Fibroblast of pulmonary artery (primary cell): ENCODE measurements around the gene TOGARAM2.
"Not testable (repeated sequence)": the region's sequence is repeated elsewhere in the genome, so short reads cannot be mapped to it uniquely, and the experiment has no call there.

Source experiments
- DNase-seq: peaks from one replicate; pipeline ENCODE4 v3.0.0-alpha.2; 2010; ENCODE audit warnings: low read depth
- H3K4me3 ChIP-seq: replicated peaks from 2 replicates; pipeline ENCODE4 v1.5.1; 2011; ENCODE audit warnings: low read depth, mild to moderate bottlenecking, control low read depth, low read length, moderate library complexity
- TF ChIP-seq, protein P1 (sequence below): IDR thresholded peaks from 2 replicates; pipeline ENCODE4 v1.5.1; 2011; ENCODE audit warnings: mild to moderate bottlenecking, control low read depth, low read length, inconsistent platforms; ENCODE audit errors: missing control alignments

The TOGARAM2 gene

DNA sequence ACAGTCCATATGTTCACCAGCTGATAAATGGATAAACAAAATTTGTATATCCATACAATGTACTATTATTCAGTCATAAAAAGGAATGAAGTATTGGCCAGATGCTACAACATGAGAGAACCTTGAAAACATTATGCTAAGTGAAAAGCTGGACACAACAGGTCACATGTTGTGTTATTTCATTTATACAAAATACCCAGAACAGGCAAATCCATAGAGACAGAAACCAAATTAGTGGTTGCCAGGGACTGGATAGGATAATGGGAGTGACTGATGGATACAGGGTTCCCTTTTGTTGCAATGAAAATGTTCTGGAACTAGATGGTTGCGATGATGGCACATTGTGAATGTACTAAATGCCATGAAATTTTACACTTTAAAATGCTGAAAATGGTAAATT is 103.5 kb downstream of the TOGARAM2 start:
- no peak for DNase-seq
- H3K4me3 ChIP-seq: no peak overlapping the region
- TF ChIP-seq, protein P1, sequence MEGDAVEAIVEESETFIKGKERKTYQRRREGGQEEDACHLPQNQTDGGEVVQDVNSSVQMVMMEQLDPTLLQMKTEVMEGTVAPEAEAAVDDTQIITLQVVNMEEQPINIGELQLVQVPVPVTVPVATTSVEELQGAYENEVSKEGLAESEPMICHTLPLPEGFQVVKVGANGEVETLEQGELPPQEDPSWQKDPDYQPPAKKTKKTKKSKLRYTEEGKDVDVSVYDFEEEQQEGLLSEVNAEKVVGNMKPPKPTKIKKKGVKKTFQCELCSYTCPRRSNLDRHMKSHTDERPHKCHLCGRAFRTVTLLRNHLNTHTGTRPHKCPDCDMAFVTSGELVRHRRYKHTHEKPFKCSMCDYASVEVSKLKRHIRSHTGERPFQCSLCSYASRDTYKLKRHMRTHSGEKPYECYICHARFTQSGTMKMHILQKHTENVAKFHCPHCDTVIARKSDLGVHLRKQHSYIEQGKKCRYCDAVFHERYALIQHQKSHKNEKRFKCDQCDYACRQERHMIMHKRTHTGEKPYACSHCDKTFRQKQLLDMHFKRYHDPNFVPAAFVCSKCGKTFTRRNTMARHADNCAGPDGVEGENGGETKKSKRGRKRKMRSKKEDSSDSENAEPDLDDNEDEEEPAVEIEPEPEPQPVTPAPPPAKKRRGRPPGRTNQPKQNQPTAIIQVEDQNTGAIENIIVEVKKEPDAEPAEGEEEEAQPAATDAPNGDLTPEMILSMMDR: no peak

DNA sequence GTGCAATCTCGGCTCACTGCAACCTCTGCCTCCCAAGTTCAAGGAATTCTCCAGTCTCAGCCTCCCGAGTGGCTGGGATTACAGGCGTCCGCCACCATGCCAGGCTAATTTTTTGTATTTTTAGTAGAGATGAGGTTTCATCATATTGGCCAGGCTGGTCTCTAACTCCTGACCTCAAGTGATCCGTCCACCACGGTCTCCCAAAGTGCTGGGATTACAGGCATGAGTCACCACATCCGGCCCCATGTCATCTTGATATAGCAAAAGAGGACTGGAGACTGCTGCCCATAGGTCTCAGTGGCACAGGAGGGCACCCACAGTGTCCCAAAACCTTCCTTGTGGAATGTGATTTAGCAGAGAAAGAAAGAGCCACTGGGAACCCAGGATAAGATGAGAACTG is 109.2 kb downstream of the TOGARAM2 start:
- DNase-seq, H3K4me3 ChIP-seq: not testable (repeated sequence)

DNA sequence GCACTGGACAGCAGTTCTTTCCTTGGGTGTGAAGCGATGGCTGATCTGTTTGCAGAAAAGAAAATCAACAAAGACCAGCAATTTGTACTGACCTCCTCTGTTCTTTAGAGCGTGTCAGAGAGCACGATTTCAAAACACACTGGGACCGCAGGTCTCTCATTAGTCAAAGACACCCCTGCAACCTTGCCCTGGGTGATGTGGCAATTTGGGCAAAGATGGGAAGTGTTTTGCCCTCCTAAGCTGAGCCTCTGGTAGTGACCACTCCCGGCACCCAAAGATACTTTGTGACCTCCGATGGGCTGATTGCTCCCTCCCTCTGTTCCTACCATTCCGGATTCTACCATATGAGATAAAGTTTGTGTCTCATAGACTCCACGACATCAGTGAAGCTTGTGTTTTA is 115.9 kb downstream of the TOGARAM2 start:
- no peak overlapping the region for H3K4me3 ChIP-seq
- TF ChIP-seq, protein P1: no peak

DNA sequence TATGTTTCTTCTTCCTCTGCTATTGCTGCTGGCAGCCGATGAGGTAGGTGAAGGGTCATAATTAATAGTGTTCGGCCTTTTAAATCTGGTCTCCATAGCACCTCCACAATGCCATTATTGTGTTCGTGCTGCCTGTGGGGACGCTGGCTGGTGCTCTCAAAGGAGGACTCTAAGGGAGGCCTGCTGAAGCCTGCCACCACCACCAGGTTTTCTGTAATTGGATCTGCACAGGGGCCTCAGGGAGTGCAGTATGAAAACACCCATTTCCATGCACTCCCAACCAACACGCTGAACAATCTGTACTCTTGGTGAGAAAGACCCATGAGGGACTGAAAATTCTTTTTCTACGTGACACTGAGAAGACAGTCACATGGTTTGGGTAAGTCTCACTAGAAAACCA is 116.5 kb downstream of the TOGARAM2 start:
- TF ChIP-seq, protein P1: no peak
- DNase-seq: no peak
- H3K4me3 ChIP-seq: no peak overlapping the region

More for the DNA sequence above, 115.9 kb downstream of the TOGARAM2 start:
- no peak for DNase-seq

DNA sequence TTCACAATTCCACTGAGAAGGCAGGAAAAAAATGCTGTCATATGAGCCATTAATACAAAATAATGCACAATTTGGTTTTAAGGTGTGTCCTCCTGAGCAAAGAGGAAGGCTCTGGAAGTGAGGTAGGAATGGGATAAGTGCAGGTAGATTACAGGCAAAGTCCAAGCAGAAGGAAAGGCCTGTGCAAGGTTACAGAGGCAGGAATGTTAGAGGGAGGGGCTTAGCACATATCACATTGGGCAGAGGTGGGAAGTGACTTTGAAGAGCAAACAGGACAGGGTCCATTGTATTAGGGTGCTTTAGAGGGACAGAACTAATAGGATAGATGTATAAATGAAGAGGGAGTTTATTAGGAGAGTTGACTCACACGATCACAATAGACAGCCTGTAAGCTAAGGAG is 119.5 kb downstream of the TOGARAM2 start:
- TF ChIP-seq, protein P1: no peak
- H3K4me3 ChIP-seq: no peak overlapping the region
- DNase-seq: no peak
